MM.1S (cell line): ENCODE measurements around the gene LILRA2.

Source experiments
- EZH2 ChIP-seq: fragments of 300-600 bp; sonication (generic); optimal IDR thresholded peaks from 2 replicates; pipeline ENCODE3; 2017; ENCODE audit warnings: low read depth, mild to moderate bottlenecking, antibody characterized with exemption, low read length, mixed read lengths
- TF ChIP-seq, protein P1 (sequence below): fragments of 300-600 bp; sonication (generic); IDR thresholded peaks from 2 replicates; pipeline ENCODE4 v1.5.1; 2016; ENCODE audit warnings: antibody characterized with exemption, low read length, mixed read lengths

DNA sequence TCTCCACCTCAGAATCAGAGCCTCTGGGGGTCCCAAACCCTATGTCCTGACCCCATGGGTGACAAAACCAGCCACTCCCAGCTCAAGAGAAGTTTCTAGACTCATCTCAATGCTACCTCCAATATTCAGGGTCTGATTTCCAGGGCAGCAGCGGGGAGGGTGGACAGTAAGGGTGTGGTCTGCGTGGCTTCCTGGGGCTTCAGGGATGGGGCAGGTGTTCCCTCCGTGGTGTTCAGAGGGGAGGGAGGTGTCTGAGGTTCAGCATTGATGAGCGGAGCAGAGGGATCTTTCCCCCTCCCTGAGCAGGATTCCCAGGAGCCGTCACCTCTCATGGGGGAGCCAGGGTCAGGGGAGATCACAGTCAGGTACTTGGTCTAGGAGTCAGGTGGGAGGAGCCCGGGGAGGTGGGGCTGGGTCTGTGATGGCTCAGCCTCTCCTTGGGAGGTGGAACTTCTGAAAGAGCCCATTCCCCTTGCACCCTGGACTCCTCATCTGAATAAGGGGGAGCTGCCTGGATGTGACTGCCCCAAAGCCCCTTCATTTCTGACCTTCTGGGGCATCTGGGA, 2.9 kb downstream of the LILRA2 start:
- TF ChIP-seq, protein P1, sequence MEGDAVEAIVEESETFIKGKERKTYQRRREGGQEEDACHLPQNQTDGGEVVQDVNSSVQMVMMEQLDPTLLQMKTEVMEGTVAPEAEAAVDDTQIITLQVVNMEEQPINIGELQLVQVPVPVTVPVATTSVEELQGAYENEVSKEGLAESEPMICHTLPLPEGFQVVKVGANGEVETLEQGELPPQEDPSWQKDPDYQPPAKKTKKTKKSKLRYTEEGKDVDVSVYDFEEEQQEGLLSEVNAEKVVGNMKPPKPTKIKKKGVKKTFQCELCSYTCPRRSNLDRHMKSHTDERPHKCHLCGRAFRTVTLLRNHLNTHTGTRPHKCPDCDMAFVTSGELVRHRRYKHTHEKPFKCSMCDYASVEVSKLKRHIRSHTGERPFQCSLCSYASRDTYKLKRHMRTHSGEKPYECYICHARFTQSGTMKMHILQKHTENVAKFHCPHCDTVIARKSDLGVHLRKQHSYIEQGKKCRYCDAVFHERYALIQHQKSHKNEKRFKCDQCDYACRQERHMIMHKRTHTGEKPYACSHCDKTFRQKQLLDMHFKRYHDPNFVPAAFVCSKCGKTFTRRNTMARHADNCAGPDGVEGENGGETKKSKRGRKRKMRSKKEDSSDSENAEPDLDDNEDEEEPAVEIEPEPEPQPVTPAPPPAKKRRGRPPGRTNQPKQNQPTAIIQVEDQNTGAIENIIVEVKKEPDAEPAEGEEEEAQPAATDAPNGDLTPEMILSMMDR = no peak
- TF ChIP-seq EZH2 = no peak
